GM18861 (cell line): ENCODE data around the gene PPL.

Experiments
- ATAC-seq: cut with Tn5 transposase; IDR thresholded peaks from one replicate; pipeline ENCODE4 v1.9.1; 2021; ENCODE audit not compliant: unreplicated experiment

PPL gene

GRCh38 chr16:4836727-4837126, 100.2 kb downstream of the PPL start:
- ATAC-seq = no peak

- no peak for ATAC-seq
These were observed 103.4 kb downstream of the PPL start for GRCh38 chr16:4833584-4833983.

- ATAC-seq = no peak
These were observed 104.1 kb downstream of the PPL start for GRCh38 chr16:4832698-4833343.
